ENCODE measurements around the gene HES4.

The HES4 gene

GRCh38 chr1:1040004-1040991 lies 40.4 kb upstream of the HES4 start:
- peak; percentile 30; the same call in 1 of the 2 replicates for TF ChIP-seq MAX (IDR thresholded peaks at IDR 0.05)
- no peak for TF ChIP-seq TCF12 (IDR thresholded peaks at IDR 0.05; ENCODE audit: low read depth)
- no peak for TF ChIP-seq TAF1 (IDR thresholded peaks at IDR 0.05; ENCODE audit: low read depth)
- TF ChIP-seq YY1 (IDR thresholded peaks at IDR 0.05; ENCODE audit: low read depth) = no peak
- peak; percentile 47; the same call in 1 of the 2 replicates for TF ChIP-seq ZBTB7A (IDR thresholded peaks at IDR 0.05; ENCODE audit: low read depth)
- TF ChIP-seq CREB1 (IDR thresholded peaks at IDR 0.05; ENCODE audit: low read depth) = no peak
- TF ChIP-seq EP300 (IDR thresholded peaks at IDR 0.05; ENCODE audit: borderline replicate concordance) = no peak
- no peak for TF ChIP-seq USF1 (IDR thresholded peaks at IDR 0.05)
- no peak for TF ChIP-seq CEBPB (IDR thresholded peaks at IDR 0.05)
- 0 out of 2 replicates have a peak, but pooled peaks have one; percentile 12 for TF ChIP-seq EGR1 (IDR thresholded peaks at IDR 0.05)
- TF ChIP-seq NFIC (IDR thresholded peaks at IDR 0.05) = no peak
- no peak for TF ChIP-seq FOXM1 (IDR thresholded peaks at IDR 0.05; ENCODE audit: borderline replicate concordance, low read depth)
- peak; percentile 23; the same call in 1 of the 2 replicates for TF ChIP-seq RAD21 (IDR thresholded peaks at IDR 0.05; ENCODE audit: low read depth)
- TF ChIP-seq REST (IDR thresholded peaks at IDR 0.05; ENCODE audit: low read depth) = no peak
- no peak for TF ChIP-seq TEAD4 (IDR thresholded peaks at IDR 0.05)

- TF ChIP-seq USF1 (IDR thresholded peaks at IDR 0.05) (no peak), CREB1 (IDR thresholded peaks at IDR 0.05; ENCODE audit: low read depth) (no peak), YY1 (IDR thresholded peaks at IDR 0.05; ENCODE audit: low read depth) (no peak), RAD21 (IDR thresholded peaks at IDR 0.05; ENCODE audit: low read depth) (no peak), MAX (IDR thresholded peaks at IDR 0.05) (no peak), TEAD4 (IDR thresholded peaks at IDR 0.05) (no peak), NFIC (IDR thresholded peaks at IDR 0.05) (no peak)
Observed at GRCh38 chr1:1039145-1039910, 39.4 kb upstream of the HES4 start.

- TF ChIP-seq REST (IDR thresholded peaks at IDR 0.05; ENCODE audit: low read depth) (no peak), EGR1 (IDR thresholded peaks at IDR 0.05) (no peak), EP300 (IDR thresholded peaks at IDR 0.05; ENCODE audit: borderline replicate concordance) (no peak), CREB1 (IDR thresholded peaks at IDR 0.05; ENCODE audit: low read depth) (no peak), RAD21 (IDR thresholded peaks at IDR 0.05; ENCODE audit: low read depth) (no peak), TCF12 (IDR thresholded peaks at IDR 0.05; ENCODE audit: low read depth) (no peak)
Observed at GRCh38 chr1:1038694-1039093, 38.8 kb upstream of the HES4 start.

- TF ChIP-seq RAD21 (IDR thresholded peaks at IDR 0.05; ENCODE audit: low read depth) (no peak), TAF1 (IDR thresholded peaks at IDR 0.05; ENCODE audit: low read depth) (no peak), EP300 (IDR thresholded peaks at IDR 0.05; ENCODE audit: borderline replicate concordance) (no peak), YY1 (IDR thresholded peaks at IDR 0.05; ENCODE audit: low read depth) (no peak), EGR1 (IDR thresholded peaks at IDR 0.05) (no peak), MAX (IDR thresholded peaks at IDR 0.05) (no peak), REST (IDR thresholded peaks at IDR 0.05; ENCODE audit: low read depth) (no peak), CEBPB (IDR thresholded peaks at IDR 0.05) (no peak), TEAD4 (IDR thresholded peaks at IDR 0.05) (no peak), TCF12 (IDR thresholded peaks at IDR 0.05; ENCODE audit: low read depth) (no peak), NFIC (IDR thresholded peaks at IDR 0.05) (no peak), ZBTB7A (IDR thresholded peaks at IDR 0.05; ENCODE audit: low read depth) (no peak), CREB1 (IDR thresholded peaks at IDR 0.05; ENCODE audit: low read depth) (no peak)
Observed at GRCh38 chr1:1037366-1038327, 37.8 kb upstream of the HES4 start.
